NOMO-1 treated with DMSO at 0.1 percent for 48 hours (cell line): ENCODE results near the gene CRYGS.
"Not testable (repeated sequence)": the region's sequence is repeated elsewhere in the genome, so short reads cannot be mapped to it uniquely, and the experiment has no call there.

ENCODE experiments used
- DNase-seq: peaks from one replicate; lab custom pipeline; 2025; ENCODE audit not compliant: unreplicated experiment; lab: John Stamatoyannopoulos, UW

Gene CRYGS

DNA sequence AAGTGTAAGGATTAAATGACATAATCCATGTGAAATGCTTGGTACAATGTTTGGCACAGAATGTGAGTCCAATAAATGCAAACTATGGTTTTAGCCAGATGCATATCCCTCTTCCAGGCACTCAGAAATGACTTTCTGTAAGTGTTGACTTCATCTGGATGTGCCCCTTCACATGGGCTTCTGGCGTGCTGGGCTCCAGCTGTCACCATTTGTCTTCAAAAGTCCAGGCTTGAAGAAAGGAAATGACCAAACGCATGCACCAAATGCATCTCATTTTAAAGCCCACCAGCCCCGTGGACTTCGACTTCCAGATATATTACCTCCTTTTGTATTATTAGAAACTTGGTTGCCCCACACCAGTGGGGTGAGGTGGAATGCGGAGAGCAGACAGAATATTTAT is 23.7 kb downstream of the CRYGS start:
- no peak for DNase-seq

DNA sequence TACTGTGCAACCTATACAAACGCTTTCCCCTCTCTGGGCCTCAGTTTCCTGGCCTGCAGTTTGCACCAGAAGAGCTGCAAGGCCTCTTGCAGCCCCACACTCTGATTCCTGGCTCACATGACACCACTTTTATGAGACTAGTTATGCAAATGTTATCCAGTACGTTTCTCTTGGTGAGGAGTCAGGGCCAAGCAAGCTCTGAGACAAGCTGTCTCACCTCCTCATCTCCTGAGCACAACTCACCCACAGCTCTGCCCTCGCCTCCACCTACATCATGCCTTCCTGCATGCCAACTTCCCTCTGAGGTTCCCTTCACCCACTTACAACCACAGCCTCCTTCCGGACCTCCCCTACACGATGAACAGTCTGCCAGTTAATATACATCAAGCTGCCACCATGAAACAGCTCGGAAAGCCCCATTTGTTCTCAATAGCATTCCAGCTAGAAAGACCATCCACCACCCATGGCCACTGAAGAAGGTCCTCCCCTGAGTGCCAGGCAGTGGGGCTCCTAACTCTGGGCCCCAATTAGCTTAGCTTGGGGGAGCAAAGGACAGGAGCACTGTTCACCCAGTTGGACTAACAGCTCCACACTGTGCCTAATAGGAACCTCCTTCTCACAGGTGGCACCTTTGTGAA is 25.0 kb downstream of the CRYGS start:
- DNase-seq: peak; percentile 43

DNA sequence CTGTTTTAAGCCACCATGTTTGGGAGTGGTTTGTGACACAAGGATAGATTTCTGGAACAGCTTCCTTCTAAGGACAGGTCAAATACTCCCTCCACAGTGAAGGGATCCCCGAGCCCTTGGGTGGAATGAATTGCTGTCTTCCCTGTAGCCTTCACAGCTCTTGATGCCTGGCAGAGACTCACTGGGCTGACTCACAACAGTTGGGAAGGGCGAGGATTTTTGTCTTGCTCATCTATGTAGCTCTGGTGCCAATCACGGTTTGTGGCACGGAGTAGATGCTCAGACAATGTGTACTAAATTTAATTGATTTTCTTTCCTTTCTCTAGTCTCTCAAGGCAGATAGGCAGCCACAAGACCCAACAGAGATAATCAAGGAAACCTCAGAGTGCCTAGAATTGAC is 27.0 kb downstream of the CRYGS start:
- DNase-seq: no peak

DNA sequence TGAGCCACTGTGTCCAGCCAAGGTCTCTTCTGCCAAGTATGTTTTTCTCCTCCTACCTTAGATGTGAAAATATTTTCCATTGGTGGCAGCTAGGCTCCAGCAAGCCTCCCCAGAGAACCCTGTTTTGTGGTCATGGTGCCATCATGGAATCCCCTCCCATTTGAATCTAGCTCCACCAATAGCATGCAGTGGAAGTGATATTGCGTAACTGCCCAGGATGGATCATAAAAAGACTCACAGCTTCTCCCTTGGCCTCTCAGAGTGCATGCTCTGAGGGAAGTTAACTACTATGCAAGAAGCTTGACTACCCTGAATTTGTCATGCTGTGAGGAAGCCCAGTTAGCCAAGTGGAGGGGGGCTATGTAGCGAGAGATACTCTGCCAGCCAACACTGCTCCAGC is 27.5 kb downstream of the CRYGS start:
- peak; percentile 17 for DNase-seq

DNA sequence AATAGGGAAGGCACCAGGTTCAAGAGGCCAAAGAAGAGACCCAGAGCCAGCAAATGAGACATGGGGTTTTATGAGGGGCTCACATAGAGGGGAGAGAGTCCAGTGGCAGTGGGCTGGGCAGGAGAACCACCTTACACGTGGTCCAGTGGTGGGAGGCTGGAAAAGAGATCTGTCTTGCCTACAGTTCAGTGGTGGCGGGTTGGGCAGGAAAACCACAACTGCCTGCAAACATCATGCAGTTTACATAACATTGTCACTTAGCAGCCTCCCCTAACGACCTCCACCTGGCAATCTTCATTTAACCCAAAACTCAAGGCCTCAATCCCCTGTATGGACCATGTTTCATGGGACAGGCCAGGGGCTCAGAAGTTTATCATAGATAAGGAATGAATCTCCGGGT is 29.1 kb downstream of the CRYGS start:
- peak; percentile 74 for DNase-seq

DNA sequence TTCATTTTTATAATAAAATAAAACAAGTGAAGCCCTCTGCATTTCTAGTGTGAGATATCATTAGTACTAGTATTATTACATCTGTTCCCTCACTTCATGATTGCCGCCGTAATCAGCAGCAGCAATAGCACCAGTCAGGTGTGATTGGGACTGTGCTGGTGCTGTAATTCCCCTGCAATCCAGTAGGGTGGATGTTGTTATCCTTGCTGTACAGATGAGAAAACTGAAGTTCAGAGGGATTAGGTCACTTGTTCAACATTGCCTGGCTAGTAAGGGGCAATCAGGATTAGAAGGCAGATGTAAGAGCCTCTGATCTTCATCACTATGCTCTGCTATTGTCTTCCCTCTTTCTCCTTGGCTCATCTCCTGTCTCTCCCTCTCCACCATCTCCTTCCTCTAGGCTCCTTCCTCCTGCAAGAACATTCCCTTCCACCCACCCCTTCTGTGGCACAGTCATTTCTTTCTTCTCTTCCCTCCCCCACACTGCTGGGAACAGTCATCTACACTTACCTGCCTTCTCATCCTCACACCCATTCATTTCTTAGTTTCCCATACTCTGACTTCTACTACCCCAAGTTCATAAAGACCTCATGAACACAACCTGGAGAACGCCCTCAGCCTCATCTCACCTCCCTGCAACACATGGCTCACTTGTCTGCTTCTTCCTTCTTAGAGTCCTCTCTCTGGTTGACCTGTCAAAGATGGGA is 29.7 kb downstream of the CRYGS start:
- peak; percentile 26 for DNase-seq

DNA sequence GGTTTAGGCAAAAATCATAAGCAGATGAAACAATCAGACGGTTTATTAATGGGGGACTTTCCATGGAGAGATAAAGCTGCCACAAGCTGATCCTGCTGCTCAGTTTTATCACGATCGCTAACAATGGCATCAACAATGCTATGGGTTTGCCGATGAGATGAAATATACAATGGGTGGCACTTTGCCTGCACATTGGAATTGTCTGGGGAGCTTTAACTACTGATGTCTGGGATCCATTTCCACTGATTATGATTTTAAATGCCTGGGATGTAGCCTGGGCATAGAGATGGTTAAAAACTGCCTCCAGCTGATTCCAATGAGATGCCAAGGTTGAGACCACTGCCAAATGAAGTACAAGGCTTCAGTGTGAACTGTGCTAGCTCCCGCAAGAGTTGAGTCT is 30.8 kb downstream of the CRYGS start:
- no peak for DNase-seq

DNA sequence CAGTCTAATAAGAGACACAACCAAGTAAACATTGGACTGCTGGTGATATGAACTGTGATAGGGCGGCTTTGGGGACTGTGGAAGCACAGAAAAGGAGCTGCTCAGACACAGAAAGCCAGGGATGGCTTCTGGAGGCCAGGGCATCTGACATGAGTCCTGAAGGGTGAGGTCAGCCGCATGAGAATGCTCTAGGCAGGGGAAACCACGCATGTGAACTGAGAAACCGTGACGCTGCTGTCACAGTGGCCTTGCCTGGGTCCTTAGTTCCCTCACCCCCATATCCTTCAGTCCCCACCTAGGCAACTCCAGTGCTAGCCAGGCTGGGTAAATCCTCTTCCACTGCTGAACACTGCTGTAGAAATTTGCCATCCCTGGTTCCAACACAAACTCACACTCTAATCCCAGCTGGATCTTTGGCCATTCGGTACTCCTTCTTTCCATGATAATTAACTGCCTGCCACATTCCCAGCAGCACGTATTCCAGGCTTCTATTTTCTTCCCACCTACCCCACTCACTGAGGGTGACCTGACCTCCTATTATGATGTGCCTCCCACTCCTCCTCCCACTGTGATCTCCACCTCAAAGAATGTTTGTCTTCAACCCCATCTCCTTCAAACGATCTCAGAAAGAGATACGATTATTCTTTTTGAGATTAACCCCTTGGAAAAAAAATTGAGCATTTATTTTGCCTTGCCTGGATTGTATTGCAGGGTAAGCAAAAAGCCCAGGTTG is 31.4 kb downstream of the CRYGS start:
- no peak for DNase-seq

DNA sequence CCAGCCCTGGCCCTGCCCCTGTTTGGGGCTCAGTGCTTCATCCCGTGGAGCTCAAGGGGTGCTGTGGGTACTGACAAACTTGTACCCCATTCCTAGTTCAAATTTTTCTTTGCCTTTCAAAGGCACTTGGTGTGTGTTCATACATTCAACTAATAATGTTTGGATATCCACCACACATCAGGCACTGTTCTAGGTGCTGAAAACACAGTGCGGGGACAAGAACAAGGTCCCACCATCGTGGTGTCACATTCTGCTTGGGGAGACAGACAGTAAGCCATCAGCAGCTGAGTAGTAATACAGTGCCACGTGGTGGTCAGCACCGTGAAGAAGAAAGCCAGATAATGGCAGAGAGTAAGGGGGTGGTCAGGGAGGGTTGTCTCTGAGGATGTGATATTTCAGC is 32.5 kb downstream of the CRYGS start:
- DNase-seq: no peak

DNA sequence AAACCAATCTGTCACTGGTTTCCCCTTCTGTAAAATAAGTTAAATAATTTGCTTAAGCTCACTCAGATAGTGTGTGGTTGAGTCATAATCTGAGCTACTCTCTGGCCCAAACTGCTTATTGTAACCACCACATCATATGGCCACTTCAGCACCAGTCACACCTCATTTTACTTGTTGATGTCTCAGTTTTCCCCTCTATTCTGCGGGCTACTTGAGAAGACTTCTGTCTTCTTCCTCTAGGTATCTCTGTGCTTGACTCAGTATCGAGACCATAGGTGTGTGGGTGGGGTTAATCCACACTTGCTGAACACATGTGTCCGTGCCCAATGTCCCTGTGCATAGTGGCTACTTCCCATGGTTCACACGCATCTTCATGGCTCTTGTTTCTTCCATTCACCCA is 32.9 kb downstream of the CRYGS start:
- DNase-seq: no peak

DNA sequence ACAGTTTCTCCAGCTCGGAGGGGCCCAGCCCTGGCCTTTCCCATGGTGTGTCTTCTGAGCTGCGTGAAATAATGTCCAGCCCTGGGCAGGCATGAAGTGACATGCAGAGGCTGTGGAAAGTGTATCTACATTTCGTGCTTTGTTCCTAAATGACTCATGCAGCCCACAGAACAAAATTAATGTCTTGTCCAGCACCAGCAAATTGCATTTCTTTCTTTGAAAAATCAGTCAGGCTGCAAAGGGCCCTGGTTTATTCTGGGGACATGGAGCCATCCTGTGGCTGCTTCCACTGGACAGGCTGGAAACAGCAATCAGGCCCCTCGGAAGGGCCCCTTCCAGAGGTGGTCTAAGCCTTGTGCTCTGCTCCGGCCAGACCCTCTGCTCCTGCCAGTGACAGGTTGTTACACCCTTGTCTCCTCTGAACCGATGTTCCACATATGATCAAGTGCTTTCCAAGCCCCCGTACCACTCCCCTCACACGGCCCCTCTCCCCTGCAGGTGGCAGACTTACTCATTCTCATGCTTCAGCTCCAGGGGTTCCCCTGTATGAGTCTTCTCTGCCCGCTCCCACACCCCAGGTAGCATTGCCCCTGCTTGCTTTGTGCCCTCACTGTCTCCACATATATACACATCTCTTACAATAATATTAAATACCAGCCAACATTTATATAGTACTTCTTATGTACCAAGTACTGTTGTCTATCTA is 33.7 kb downstream of the CRYGS start:
- DNase-seq: peak; percentile 27

DNA sequence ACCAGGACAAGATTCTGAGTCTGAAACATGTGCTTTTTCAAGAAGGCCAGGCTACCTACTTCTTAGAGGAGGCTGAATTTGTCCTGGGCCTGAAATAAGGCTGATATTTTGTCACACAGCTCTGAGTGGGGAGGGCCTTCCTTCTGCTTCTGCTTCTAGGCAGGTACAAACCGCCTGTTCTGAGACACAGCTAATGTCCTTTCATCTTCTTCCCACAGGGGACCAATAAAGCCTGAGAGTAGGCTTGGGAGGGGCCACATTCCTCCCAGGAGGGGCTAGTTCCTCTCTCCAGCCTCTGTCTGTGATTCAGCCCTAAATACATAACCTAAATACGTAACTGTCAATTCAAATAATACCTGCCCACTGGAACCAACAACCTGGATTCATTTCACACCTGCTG is 34.8 kb downstream of the CRYGS start:
- peak; percentile 71 for DNase-seq

DNA sequence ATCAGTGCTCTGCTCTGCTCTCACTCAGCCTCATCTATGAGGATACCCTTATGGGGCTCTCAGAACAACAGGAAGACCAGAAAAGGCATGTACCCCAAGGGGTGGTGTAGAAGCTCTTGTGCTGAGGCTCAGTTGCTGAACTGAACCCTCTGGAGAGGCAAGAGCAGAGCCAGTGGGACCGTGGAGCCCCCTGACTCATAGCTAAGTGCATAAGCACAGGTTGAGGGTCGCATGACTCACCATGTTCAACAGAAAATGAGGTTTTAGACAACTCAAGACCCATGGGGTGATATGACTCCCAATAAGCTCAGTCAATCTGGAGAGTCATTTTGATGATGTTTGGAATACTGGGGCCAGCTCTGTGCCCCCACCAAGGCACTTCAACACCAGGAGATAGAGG is 37.3 kb downstream of the CRYGS start:
- no peak for DNase-seq

DNA sequence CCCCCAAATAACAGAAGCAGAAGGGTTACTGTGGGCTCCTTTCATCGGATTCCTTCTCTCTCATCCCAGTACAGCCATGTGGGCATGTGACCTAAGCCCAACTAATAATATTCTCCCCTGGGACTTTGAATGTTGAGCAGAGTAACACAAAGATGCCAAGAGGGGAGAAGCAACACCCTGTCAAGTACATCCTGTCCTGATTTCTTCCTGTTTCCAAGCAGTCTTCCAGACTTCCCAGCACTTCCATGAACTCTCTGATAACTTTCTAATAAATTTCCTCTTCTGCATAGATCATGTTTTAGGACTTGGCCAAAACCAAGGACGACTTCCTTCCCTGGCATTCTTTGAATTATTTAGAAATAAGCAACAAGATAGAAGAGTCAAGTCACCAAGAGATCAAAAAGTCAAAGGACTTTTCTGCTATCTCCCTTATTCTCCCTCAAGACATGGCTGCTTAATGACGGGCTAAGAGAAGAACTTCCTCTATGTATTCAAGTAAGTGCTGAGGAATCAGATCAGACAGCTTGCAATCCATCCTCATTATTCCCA is 37.9 kb downstream of the CRYGS start:
- DNase-seq: no peak

DNA sequence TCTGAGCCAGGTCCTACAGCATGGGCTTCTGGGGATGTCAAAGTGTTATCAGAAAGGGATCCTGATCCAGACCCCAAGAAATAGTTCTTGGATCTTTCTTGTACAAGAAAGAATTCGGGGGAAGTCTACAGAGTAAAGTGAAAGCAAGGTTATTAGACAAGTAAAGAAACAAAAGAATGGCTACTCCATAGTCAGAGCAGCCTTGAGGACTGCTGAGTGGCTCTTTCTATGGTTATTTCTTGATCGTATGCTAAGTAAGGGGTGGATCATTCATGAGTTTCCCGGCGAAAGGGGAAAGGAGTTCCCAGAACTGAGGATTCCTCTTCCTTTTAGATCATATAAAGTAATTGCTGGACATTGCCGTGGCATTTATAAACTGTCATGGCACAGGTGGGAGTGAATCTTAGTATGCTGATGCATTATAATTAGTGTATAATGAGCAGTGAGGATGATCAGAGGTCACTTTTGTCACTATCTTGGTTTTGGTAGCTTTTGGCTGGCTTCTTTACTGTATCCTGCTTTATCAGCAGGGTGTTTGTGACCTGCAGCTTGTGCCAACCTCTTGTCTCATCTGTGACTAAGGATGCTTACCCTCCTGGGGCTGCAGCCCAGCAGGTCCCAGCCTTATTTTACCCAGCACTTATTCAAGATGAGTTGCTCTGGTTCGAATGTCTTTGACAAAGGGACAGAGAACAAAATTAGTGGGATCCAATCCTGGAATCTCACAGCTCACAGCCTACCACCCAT is 41.0 kb downstream of the CRYGS start:
- no peak for DNase-seq

DNA sequence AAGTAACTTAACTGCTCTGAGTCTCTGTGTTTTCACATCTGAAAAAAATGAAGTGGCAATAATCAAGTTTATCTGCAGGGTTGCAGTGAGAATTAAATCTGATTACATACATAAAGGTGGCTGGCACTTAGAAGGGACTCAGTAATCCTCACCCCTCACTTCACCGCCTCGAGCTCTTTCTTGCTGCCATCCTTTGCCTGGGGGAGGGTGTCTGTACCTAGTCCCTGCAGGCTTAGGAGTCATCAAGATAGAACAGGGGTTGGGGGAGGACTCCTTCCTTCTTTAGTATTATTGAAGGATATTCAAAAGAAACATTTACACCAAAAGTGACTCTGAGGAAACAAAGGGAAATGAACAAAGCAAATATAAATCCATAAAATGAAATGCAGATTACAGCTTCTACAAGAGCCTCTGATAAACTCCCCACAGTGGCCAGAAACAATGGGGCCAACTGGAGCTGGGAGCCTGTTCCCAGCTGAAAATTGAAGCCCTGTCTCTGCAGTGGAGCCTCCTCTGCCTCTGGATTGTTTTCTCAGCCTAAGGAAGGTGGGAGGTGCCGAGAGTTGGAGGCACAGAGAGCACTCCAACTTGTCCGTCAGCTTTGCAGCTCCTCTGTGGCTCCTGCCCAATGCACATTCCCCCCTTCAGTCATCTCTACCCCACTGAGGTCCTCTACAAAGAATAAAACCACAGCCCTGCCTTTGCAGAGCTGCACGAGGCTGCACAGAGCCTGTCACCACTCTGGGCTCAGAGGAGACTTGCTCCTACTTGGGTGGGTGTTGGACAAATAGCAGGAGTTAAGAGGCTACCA is 41.8 kb downstream of the CRYGS start:
- no peak for DNase-seq

DNA sequence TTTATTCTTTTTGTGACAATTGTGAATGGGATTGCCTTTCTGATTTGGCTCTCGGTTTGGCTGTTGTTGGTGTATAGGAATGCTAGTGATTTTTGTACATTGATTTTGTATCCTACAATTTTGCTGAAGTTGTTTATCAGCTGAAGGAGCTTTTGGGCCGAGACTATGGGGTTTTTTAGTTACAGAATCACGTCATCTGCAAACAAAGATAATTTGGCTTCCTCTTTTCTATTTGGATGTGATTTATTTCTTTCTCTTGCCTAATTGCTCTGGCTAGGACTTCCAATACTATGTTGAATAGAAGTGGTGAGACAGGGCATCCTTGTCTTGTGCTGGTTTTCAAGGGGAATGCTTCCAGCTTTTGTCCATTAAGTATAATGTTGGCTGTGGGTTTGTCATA is 44.2 kb downstream of the CRYGS start:
- peak; percentile 47 for DNase-seq

DNA sequence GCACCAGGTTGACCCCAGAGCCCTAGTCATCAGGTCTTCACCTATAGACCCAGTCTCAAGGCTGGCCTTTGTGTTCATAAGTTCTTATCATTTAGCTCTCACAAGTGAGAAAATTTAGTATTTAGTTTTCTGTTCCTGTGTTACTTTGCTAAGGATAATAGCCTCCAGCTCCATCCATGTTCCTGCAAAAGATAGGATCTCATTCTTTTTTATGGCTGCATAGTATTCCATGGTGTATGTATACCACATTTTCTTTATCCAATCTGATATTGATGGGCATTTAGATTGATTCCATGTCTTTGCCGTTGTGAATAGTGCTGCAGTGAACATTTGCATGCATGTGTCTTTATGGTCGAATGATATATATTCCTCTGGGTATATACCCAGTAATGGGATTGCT is 46.2 kb downstream of the CRYGS start:
- not testable (repeated sequence) for DNase-seq

DNA sequence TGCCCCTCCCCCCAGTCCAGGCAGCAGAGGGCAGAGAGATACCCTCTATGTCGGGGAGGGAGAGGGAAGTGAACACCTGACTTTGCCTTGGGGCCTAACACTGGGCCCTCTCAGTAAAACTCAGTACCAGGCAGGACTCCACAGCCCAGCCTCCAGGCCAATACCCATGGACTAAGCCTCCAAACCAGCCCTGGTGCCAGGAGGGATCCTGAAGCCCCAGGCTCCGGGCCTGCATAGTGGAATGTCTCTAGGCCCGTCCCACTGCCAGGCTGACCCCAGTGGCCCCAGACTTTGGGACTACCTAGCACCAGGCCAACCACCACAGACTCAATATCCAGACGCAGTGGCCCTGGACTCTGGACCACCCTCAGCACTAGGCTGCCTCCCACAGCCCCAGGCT is 46.6 kb downstream of the CRYGS start:
- no peak for DNase-seq

DNA sequence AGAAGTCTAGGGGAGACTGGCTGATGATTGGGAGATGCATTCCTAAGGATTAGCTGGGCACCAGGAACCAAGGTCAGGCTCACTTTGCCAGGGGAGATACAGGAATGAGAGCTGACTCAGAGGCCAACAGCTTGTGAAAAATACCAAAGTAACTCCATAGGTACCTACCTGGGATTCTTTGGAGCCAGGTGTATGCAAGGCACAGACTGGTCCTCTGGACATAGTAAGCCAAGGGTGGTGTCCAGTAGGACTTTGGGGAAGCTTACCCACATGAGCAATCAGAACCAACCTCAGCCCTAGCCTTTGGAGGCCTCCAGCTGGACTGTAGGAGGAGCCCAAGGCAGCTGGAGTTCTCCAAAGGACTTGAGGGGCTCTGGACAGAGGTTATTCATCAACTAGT is 47.5 kb downstream of the CRYGS start:
- DNase-seq: no peak
